Spleen (tissue), 7 donors: ENCODE data around the gene ARNT2.

Experiments
- CTCF ChIP-seq, 11 experiments: fragments of 200-600 bp in 7 of 11; fragments of 450-650 bp in 4 of 11; sonication (generic) in 4 of 11; IDR thresholded peaks in 8 of 11; conservative IDR thresholded peaks in 3 of 11; 1 replicate in 7 of 11; 2 replicates in 4 of 11; pipeline versions ENCODE4 v1.4.0 to v1.8.0; 2016 to 2021; ENCODE audit warnings: antibody characterized with exemption in 11 of 11, inconsistent platforms in 4 of 11, mild to moderate bottlenecking in 1 of 11
- POLR2A ChIP-seq, 3 donors: fragments of 450-650 bp; IDR thresholded peaks; one replicate each; pipeline ENCODE4 v1.5.1; 2017; ENCODE audit warnings: antibody characterized with exemption in 3 of 3, mild to moderate bottlenecking in 1 of 3
- donor health status: DM: no; HTN: no; CAD: no; lungs with moderate emphysema.
- donor health status: DM: no; HTN: no; CAD: no.
- donor health status: DM: no; HTN: no; CAD: no.

GRCh38 chr15:80568876-80569605, 164.9 kb downstream of the ARNT2 start:
- TF ChIP-seq CTCF (IDR thresholded peaks at IDR 0.05 in 8 of 11, conservative IDR thresholded peaks at IDR 0.05 in 3 of 11) (no peak), POLR2A (IDR thresholded peaks at IDR 0.05) (no peak)
